Vagina (tissue), 2 donors: ENCODE measurements around the gene GNAQ. TPM values are rescaled to one million over a fixed set of nuclear protein-coding genes. Genes with fewer than 3 reads are reported as not detected.
"Not testable (repeated sequence)": the region's sequence is repeated elsewhere in the genome, so short reads cannot be mapped to it uniquely, and the experiment has no call there.

Experiments used
- DNase-seq, 2 donors: peaks; one replicate each; pipeline ENCODE4 v3.0.0-alpha.2; 2017; ENCODE audit errors: extremely low spot score in 2 of 2
- H3K27ac ChIP-seq: fragments of 200-600 bp; sonication (generic); one replicate; pipeline ENCODE4 v1.5.1; 2019
- H3K27me3 ChIP-seq: fragments of 200-600 bp; sonication (generic); one replicate; pipeline ENCODE4 v1.5.1; 2019
- H3K36me3 ChIP-seq, 2 donors: fragments of 200-600 bp; sonication (generic); one replicate each; pipeline ENCODE4 v1.5.1; 2017 to 2019
- H3K4me1 ChIP-seq: fragments of 200-600 bp; sonication (generic); one replicate; pipeline ENCODE4 v1.5.1; 2019
- H3K4me3 ChIP-seq, 2 donors: fragments of 200-600 bp; sonication (generic); 1 replicate in 1 of 2; 2 replicates in 1 of 2; pipeline ENCODE4 v1.5.1; 2016 to 2019
- H3K9me3 ChIP-seq: fragments of 200-600 bp; sonication (generic); one replicate; pipeline ENCODE4 v1.5.1; 2019
- POLR2A ChIP-seq, 2 donors: fragments of 450-650 bp; IDR thresholded peaks; one replicate each; pipeline ENCODE4 v1.6.1; 2017; ENCODE audit warnings: antibody characterized with exemption in 2 of 2, mild to moderate bottlenecking in 2 of 2, moderate library complexity in 2 of 2
- POLR2AphosphoS5 ChIP-seq, 2 donors: sonication (generic); formaldehyde crosslinking; IDR thresholded peaks; one replicate each; pipeline ENCODE4 v1.9.0; 2017; ENCODE audit warnings: antibody characterized with exemption in 2 of 2, mild to moderate bottlenecking in 2 of 2, low read depth in 1 of 2; ENCODE audit not compliant: insufficient read depth in 1 of 2
- intact Hi-C: fragments of 100-400 bp; cut with DNase I; formaldehyde crosslinking; loops from one replicate; pipeline ENCODE4 v1.15.1; 2023
- total RNA-seq: library from RNA; depleted of rRNA; stranded (reverse); fragments of >200 nt; gene quantifications from one replicate; pipeline ENCODE4 v1.2.3, GENCODE V29; 2016
- TF ChIP-seq, protein P1 (sequence below), 3 experiments: fragments of 450-650 bp in 2 of 3; fragments of 200-600 bp in 1 of 3; sonication (generic) in 1 of 3; IDR thresholded peaks; one replicate each; pipeline ENCODE4 v1.5.1; 2017 to 2019; ENCODE audit warnings: antibody characterized with exemption in 3 of 3, mild to moderate bottlenecking in 2 of 3, moderate library complexity in 2 of 3

Gene GNAQ
- total RNA-seq, 1 donor from 2014 or later: 31.9 TPM

DNA sequence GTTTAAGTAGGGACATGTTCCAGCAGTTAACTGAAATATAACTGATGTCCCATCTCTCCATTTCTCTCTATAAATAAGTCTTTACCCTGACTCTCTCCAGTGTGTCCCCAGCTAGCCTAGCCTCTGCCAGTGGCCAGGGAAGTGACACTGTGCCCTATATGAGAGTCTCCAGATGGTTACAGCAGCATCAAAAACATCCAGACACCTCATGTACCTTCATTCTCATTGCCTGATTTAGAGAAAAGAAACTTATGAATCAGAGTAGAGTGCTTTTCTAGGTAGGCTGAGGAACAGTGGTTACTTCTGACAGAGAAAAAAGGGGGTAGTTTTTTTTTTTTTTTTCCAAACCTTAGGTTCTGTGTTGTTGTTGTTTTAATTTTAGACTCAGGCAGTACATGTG, 148.5 kb downstream of the GNAQ start:
- no peak for DNase-seq
- no peak overlapping the region for H3K27ac ChIP-seq
- no peaks in the 10 kb centered on the region for H3K9me3 ChIP-seq
- H3K4me1 ChIP-seq: peaks cover 34% of the 10 kb centered on the region
- H3K27me3 ChIP-seq: no peaks in the 10 kb centered on the region
- no peak overlapping the region for H3K4me3 ChIP-seq
- TF ChIP-seq, protein P1, sequence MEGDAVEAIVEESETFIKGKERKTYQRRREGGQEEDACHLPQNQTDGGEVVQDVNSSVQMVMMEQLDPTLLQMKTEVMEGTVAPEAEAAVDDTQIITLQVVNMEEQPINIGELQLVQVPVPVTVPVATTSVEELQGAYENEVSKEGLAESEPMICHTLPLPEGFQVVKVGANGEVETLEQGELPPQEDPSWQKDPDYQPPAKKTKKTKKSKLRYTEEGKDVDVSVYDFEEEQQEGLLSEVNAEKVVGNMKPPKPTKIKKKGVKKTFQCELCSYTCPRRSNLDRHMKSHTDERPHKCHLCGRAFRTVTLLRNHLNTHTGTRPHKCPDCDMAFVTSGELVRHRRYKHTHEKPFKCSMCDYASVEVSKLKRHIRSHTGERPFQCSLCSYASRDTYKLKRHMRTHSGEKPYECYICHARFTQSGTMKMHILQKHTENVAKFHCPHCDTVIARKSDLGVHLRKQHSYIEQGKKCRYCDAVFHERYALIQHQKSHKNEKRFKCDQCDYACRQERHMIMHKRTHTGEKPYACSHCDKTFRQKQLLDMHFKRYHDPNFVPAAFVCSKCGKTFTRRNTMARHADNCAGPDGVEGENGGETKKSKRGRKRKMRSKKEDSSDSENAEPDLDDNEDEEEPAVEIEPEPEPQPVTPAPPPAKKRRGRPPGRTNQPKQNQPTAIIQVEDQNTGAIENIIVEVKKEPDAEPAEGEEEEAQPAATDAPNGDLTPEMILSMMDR (IDR thresholded peaks at IDR 0.05): no peak
- no peak for TF ChIP-seq POLR2A (IDR thresholded peaks at IDR 0.05)
- no peak for TF ChIP-seq POLR2AphosphoS5 (IDR thresholded peaks at IDR 0.05; ENCODE audit: insufficient read depth in 1 of 2, low read depth in 1 of 2)
- H3K36me3 ChIP-seq: no peaks in the 10 kb centered on the region
- intact Hi-C loops: no loop called here

- DNase-seq: no peak
- Histone ChIP-seq H3K9me3 (no peaks in the 10 kb centered on the region), H3K27ac (no peak overlapping the region), H3K27me3 (no peaks in the 10 kb centered on the region), H3K4me3 (no peak overlapping the region), H3K4me1 (peaks cover 34% of the 10 kb centered on the region), H3K36me3 (no peaks in the 10 kb centered on the region)
- intact Hi-C loops: no loop called here
- TF ChIP-seq POLR2AphosphoS5 (IDR thresholded peaks at IDR 0.05; ENCODE audit: insufficient read depth in 1 of 2, low read depth in 1 of 2): no peak
- TF ChIP-seq, protein P1 (IDR thresholded peaks at IDR 0.05): no peak
- no peak for TF ChIP-seq POLR2A (IDR thresholded peaks at IDR 0.05)
These were observed 149.3 kb downstream of the GNAQ start for GRCh38 chr9:77882294-77882693.

DNA sequence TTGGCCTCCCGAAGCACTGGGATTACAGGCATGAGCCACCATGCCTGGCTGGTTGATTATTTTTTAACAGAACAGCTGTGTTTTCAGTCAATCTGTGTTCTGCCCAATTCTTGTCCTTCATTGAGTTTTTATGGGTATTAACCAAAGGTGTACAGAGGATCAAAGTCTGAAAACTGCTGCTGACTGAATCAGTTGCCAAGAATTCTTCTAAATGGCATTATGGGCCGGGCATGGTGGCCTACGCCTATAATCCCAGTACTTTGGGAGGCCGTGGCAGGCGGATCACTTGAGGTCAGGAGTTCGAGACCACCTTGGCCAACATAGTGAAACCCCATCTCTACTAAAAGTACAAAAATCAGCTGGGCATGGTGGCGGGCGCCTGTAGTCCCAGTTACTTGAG, 150.0 kb downstream of the GNAQ start:
- H3K36me3 ChIP-seq, H3K27me3 ChIP-seq, H3K4me3 ChIP-seq, H3K9me3 ChIP-seq, H3K27ac ChIP-seq, intact Hi-C loops, DNase-seq: not testable (repeated sequence)
- H3K4me1 ChIP-seq: peaks cover 38% of the 10 kb centered on the region

DNA sequence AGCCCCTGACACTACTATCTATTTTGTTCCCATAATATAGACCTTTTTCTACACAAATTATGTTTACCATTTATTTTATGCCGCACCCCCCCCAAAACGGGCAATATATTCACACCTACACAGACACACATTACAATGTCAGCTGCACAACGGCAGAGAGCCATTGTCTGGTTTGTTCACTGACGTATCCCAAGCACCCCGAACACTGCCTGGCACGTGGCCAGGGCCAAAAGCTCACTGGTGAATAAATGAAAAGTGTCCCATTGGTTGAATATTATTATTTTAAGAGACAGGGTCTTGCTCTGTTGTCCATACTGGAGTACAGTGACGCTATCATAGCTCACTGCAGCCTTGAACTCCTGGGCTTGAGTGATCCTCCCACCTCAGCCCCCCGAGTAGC, 150.5 kb downstream of the GNAQ start:
- Histone ChIP-seq H3K4me1 (peaks cover 43% of the 10 kb centered on the region), H3K36me3 (no peaks in the 10 kb centered on the region), H3K9me3 (no peaks in the 10 kb centered on the region), H3K27me3 (no peaks in the 10 kb centered on the region), H3K4me3 (no peak overlapping the region), H3K27ac (no peak overlapping the region)
- no peak for DNase-seq
- intact Hi-C loops: no loop called here
- TF ChIP-seq, protein P1 (IDR thresholded peaks at IDR 0.05): no peak
- TF ChIP-seq POLR2AphosphoS5 (IDR thresholded peaks at IDR 0.05; ENCODE audit: insufficient read depth in 1 of 2, low read depth in 1 of 2) (no peak), POLR2A (IDR thresholded peaks at IDR 0.05) (no peak)

GRCh38 chr9:77879437-77879943, 152.1 kb downstream of the GNAQ start:
- intact Hi-C loops: no loop called here
- DNase-seq: no peak
- TF ChIP-seq POLR2AphosphoS5 (IDR thresholded peaks at IDR 0.05; ENCODE audit: insufficient read depth in 1 of 2, low read depth in 1 of 2) (no peak), POLR2A (IDR thresholded peaks at IDR 0.05) (no peak)
- TF ChIP-seq, protein P1 (IDR thresholded peaks at IDR 0.05): no peak
- no peaks in the 10 kb centered on the region for H3K9me3 ChIP-seq
- no peak overlapping the region for H3K4me3 ChIP-seq
- H3K36me3 ChIP-seq: no peaks in the 10 kb centered on the region
- peaks cover 39% of the 10 kb centered on the region for H3K4me1 ChIP-seq
- no peaks in the 10 kb centered on the region for H3K27me3 ChIP-seq
- H3K27ac ChIP-seq: no peak overlapping the region

GRCh38 chr9:77878793-77879192, 152.8 kb downstream of the GNAQ start:
- H3K4me3 ChIP-seq, DNase-seq, H3K27ac ChIP-seq, H3K36me3 ChIP-seq, H3K9me3 ChIP-seq, H3K27me3 ChIP-seq, intact Hi-C loops: not testable (repeated sequence)
- peaks cover 34% of the 10 kb centered on the region for H3K4me1 ChIP-seq
